HG03354 (cell line): ENCODE measurements around the gene RNF121.
A peak's percentile ranks its signal among the peaks of the same experiment; 100 is the strongest.
"Not testable (repeated sequence)": the region's sequence is repeated elsewhere in the genome, so short reads cannot be mapped to it uniquely, and the experiment has no call there.

Source experiments
- ATAC-seq: cut with Tn5 transposase; IDR thresholded peaks from one replicate; pipeline ENCODE4 v1.9.1; 2021; ENCODE audit warnings: mild to moderate bottlenecking; ENCODE audit not compliant: unreplicated experiment, poor library complexity, severe bottlenecking

The RNF121 gene

GRCh38 chr11:71928737-71929443 lies at the start of gene RNF121:
RNF121 (plus strand) TSS chr11:71929046; CDS start chr11:71929062, 16 bp downstream.
- peak; percentile 79 for ATAC-seq

GRCh38 chr11:71885806-71886205 lies 43.0 kb upstream of the RNF121 start:
- not testable (repeated sequence) for ATAC-seq

GRCh38 chr11:71888335-71889010 lies 40.4 kb upstream of the RNF121 start:
- not testable (repeated sequence) for ATAC-seq

- ATAC-seq = not testable (repeated sequence)
These were observed 39.5 kb upstream of the RNF121 start for GRCh38 chr11:71889181-71889872.

DNA sequence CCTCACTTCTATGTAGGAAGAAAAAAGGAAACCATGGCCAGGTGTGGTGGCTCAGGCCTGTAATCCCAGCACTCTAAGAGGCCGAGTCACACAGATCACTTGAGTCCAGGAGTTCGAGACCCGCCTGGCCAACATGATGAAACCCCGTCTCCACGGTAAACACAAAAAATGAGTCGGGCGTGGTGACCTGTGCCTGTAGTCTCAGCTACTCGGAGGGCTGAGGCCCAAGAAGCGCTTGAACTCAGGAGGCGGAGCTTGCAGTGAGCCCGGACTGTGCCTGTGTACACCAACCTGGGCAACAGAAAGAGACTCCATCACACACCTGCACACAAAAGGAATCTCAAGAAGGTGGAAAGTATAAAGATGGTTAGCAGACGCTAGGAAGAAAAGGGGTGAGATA lies 32.9 kb upstream of the RNF121 start:
- ATAC-seq = no peak

GRCh38 chr11:71901137-71901536 lies 27.7 kb upstream of the RNF121 start:
- ATAC-seq = not testable (repeated sequence)

DNA sequence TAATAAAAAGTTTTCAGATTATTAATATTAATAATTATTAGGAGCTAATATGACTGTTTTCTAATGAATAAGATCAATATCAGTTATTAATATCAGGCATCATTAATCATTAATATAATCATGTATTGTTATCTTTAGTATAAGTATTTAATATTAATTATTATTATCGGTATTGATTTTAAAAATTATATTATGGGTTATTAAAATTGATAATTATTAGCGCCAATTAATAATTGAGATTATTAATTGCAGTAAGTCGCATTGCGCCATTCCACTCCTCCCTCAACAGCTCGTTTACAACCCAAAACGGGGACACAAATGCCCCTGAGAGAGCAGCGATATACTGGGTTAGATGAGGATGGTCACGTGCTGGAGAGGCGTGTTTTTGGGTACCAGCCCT lies 20.6 kb upstream of the RNF121 start:
- no peak for ATAC-seq

- not testable (repeated sequence) for ATAC-seq
These were observed 18.1 kb upstream of the RNF121 start for GRCh38 chr11:71910775-71911174.

GRCh38 chr11:71911321-71911985 lies 17.4 kb upstream of the RNF121 start:
- not testable (repeated sequence) for ATAC-seq

DNA sequence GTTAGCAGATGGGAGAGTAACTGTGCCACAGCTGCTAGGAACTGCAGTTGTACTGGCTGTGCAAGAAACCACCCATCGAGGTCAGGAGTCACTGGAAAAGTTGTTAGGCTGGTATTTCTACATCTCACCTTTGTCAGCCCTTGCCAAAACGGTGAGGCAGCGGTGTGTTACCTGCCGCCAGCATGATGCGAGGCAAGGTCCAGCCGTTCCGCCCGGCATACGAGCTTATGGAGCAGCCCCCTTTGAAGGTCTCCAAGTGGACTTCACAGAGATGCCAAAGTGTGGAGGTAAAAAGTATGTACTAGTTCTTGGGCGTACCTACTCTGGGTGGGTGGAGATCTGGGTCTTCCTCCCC lies 16.9 kb upstream of the RNF121 start:
- ATAC-seq = not testable (repeated sequence)

DNA sequence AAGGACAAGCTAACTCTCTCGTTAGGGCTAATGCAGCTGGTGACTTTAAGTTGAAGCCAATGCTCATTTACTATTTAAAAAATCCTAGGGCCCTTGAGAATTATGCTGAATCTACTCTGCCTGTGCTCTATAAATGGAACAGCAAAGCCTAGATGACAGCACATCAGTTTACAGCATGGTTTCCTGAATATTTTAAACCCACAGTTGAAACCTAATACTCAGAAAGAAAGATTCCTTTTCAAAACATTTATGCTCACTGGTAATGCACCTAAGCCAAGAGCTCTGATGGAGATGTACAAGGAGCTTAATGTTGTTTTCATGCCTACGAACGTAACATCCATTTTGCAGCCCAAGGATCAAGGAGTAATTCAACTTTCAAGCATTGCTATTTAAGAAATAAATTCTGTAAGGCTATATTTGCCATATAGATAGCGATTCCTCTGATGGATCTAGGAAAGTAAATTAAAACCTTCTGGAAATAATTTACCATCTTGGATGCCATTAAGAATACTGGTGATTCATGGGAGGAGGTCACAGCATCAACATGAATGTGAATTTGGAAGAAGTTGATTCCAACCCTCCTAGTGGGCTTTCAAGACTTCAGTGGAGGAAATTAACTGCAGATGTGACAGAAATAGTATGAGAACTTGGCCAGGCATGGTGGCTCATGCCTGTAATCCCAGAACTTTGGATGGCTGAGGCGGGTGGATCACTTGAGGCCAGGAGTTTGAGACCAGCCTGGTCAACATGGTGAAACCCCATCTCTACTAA lies 14.9 kb upstream of the RNF121 start:
- no peak for ATAC-seq

DNA sequence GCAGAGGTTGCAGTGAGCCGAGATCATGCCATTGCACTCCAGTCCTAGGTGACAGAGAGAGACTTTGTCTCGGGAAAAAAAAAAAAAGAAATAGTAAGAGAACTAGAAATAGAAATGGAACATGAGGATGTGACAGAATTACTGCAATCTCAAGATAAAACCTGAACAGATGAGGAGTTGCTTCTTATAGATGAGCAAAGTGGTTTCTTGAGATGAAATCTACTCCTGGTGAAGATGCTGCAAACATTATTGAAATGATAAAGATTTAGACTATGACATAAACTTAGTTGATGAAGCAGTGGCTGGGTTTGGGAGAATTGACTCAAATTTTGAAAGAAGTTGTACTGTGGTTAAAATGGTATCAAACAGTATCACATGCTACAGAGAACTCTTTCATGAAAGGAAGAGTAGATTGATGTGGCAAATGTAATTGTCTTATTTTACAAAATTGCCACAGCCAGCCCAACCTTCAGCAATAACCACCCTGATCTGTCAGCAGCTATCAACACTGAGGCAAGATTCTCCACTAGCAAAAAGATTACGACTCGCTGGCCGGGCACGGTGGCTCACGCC lies 14.1 kb upstream of the RNF121 start:
- ATAC-seq = no peak

DNA sequence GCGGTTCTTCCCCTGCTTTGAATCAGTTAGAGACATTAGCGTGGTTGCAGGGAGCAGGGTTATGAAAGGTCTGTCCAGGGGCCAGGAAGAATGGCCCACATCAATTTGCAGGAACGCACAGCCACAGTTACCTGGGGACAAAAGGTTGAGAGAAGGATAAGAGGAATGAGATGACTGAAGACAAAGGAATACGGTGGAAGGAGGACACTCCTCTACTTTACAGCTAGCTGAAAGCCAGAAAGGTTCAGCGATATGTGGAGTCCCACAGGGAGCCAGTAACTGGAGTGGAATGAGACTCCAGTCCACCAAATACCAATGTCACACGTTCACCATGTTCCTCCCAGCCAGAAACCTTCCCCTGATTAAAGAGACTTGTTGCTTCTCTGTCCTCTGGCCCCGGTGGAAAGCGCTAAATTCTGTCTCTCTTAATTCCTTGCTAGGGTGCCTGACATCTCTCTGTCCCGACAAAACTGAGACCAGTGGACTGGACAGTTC lies 11.2 kb upstream of the RNF121 start:
- ATAC-seq = no peak

DNA sequence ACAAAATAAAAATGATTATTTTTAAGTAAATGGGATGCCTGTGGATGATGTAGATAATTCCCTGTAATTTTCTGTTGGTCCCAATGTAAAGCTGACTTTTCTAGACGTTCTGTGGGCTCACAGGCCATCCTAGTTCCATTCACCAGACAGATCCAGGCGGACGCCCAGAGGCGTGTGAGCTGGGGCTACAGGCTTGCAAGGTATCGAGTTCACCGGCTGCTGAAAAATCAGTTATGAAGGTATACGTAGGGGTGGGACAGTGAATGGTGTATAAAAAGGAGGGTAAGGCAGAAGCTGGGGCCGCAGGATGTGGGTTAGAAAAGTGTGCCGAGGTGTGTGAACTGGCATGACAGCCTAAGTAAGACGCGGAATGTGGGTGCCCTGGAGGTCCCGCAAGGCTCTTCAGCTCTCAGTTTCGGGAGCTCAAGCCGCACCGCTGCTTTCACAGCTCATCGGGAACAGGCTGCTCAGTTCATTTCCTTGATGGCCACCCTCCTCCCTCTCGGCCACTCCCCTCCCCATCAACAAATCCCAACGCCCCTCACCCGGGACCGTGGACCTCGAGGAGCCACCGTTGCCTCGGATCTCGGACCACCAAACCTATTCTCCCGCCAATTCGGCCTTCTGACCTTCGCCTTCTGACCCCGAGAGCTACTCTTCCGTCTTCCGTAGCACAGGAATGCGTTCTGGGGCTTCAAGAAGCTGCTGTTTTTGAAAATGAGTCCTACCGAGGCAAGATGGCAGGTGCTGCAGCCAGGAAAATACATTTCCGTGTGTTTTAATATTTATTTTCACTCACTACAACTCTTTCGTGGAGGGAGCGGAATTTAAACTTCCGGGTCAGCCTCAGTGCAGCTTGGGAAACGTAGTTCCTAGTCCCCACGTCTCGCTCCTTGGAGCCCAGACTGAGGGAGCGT lies 768 bp upstream of the RNF121 start, which contains the start of gene XNDC1N:
XNDC1N (minus strand) TSS at position 775 of the 917 bp plus-strand sequence. CDS start 5,241 bp downstream, outside the sequence.
- peak; percentile 77 for ATAC-seq

GRCh38 chr11:71929491-71929890 lies 645 bp downstream of the RNF121 start:
- ATAC-seq = no peak

DNA sequence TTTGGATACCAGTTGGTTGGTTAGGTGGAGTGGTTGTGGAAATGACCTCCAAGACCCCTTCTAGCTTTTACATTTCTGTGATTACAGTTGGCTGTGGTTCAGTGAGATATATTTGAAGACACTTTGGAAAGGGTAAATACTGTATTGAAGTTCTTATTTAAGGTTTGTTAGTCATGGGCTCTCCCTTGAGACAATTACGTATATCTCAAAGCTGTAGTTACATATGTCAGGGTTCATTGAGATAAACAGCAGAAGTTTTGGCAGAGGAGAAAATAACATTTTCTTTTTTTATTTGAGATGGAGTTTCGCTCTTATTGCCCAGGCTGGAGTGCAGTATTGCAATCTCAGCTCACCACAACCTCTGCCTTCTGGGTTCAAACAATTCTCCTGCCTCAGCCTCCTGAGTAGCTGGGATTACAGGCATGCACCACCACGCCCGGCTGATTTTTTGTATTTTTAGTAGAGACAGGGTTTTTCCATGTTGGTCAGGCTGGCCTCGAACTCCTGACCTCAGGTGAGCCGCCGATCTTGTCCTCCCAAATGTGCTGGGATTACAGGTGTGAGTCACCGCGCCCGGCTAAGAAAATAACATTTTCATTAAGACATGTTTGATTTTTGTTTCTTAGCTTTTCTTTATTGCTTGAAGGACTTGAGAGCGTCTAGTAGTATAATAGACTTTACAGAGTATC lies 1.9 kb downstream of the RNF121 start:
- no peak for ATAC-seq

DNA sequence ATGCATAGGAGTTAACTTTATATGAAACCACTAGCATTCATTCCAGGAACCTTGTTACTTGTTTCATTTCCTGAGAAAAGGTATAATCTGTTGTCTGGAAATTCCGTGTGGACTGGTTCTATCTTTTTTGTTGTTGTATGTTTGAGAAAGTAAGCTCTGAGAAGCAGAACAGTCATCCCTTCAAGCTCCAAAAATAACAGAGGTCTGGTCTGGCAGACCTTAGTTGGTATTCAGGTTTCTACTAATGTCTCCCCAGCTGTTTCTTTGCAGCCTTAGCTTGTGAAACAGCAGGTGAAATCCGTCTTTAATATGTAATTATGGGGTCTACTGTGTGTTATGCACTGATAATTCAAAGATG lies 2.4 kb downstream of the RNF121 start:
- no peak for ATAC-seq
